ENCODE results near the gene TERT. TPM values are rescaled to one million over a fixed set of nuclear protein-coding genes. Genes with fewer than 3 reads are reported as not detected.

TERT gene
- total and polyA plus RNA-seq, 2 of the 13 experiments (the other 11 are each of a cell fraction or from before 2014, with no cell fraction given) = 4.3 to 5.9 TPM

GRCh38 chr5:1226231-1226630, 68.6 kb downstream of the TERT start:
- Histone ChIP-seq H3K36me3 (replicated peaks in 1 of 2; ENCODE audit: control insufficient read depth in 1 of 2, insufficient read depth in 2 of 2, low read length in 2 of 2) (no peaks in the 10 kb centered on the region), H3K9me3 (ENCODE audit: low read length) (no peaks in the 10 kb centered on the region), H3K4me3 (replicated peaks in 1 of 3; ENCODE audit: insufficient read depth in 1 of 3, low read depth in 2 of 3, low read length in 3 of 3) (no peak overlapping the region), H3K79me2 (ENCODE audit: insufficient read depth, low read length) (no peaks in the 10 kb centered on the region), H3K4me2 (ENCODE audit: low read depth, low read length) (no peak overlapping the region), H2AFZ (ENCODE audit: low read length) (no peak overlapping the region), H3K9ac (ENCODE audit: insufficient read depth, low read depth, low read length) (no peak overlapping the region), H4K20me1 (ENCODE audit: insufficient read depth, low read length) (no peaks in the 10 kb centered on the region), H3K27ac (ENCODE audit: extremely low read length, insufficient read depth, low read length) (no peak overlapping the region), H3K27me3 (ENCODE audit: control insufficient read depth in 1 of 2, insufficient read depth in 2 of 2, low read length in 2 of 2) (peaks cover 12 to 69% of the 10 kb centered on the region in 2 experiments; a peak in 4 of 5 replicates), H3K4me1 (ENCODE audit: insufficient read depth, low read length) (no peaks in the 10 kb centered on the region)
- POLR2A ChIA-PET = no interaction called here
- CTCF ChIA-PET (ENCODE audit: low intra/inter-chr PET ratio, low total read pairs) = no interaction called here
- no TSS peak for BruUV-seq (replicated peaks)
- ATAC-seq (no peak), DNase-seq (ENCODE audit: low spot score) (no peak), FAIRE-seq (no peak)
- intact Hi-C loops (cut with micrococcal nuclease; ENCODE audit: unreplicated experiment) = no loop called here
- in situ Hi-C loops (cut with HindIII; ENCODE audit: extremely low pct_ligation_motif_present, low pct_unique_long_range_greater_than_20kb) = no loop called here
- TF ChIP-seq ZSCAN21 (CRISPR knock-in tag; IDR thresholded peaks at IDR 0.05; ENCODE audit: borderline replicate concordance) = no peak
- no peak for TF ChIP-seq GLMP (CRISPR knock-in tag; IDR thresholded peaks at IDR 0.05; ENCODE audit: borderline replicate concordance)
- no peak for TF ChIP-seq SP2 (CRISPR knock-in tag; IDR thresholded peaks at IDR 0.05)
- no peak for TF ChIP-seq ZNF160 (CRISPR knock-in tag; IDR thresholded peaks at IDR 0.05)
- no peak for TF ChIP-seq MXI1 (IDR thresholded peaks at IDR 0.05; ENCODE audit: borderline replicate concordance, low read depth, low read length)
- no peak for TF ChIP-seq ESRRA (CRISPR knock-in tag; IDR thresholded peaks at IDR 0.05; ENCODE audit: low read depth)
- TF ChIP-seq ZBTB40 (IDR thresholded peaks at IDR 0.05) = no peak
- TF ChIP-seq ZBTB40 (CRISPR knock-in tag; IDR thresholded peaks at IDR 0.05) = no peak
- 36% methylated on average over 12 of the region's 12 CpGs for WGBS (ENCODE audit: low lambda C conversion rate)

Data from HepG2 (cell line).